Measurements from ENCODE around the gene ACTN1.

Gene ACTN1

GRCh38 chr14:68884031-68885030 is 94.8 kb downstream of the ACTN1 start:
- no peak for DNase-seq

- no peak for DNase-seq
These were observed 96.9 kb downstream of the ACTN1 start for GRCh38 chr14:68882235-68882634.

GRCh38 chr14:68881396-68881795 is 97.7 kb downstream of the ACTN1 start:
- DNase-seq, result no peak

GRCh38 chr14:68880581-68881105 is 98.5 kb downstream of the ACTN1 start:
- no peak for DNase-seq

- no peak for DNase-seq
These were observed 99.1 kb downstream of the ACTN1 start for GRCh38 chr14:68879841-68880575.

GRCh38 chr14:68879321-68879781 is 99.8 kb downstream of the ACTN1 start:
- DNase-seq, result no peak

GRCh38 chr14:68878908-68879307 is 100.2 kb downstream of the ACTN1 start:
- DNase-seq, result no peak

GRCh38 chr14:68877993-68878575 is 101.0 kb downstream of the ACTN1 start:
- no peak for DNase-seq

GRCh38 chr14:68876976-68877375 is 102.1 kb downstream of the ACTN1 start:
- no peak for DNase-seq

GRCh38 chr14:68874746-68875155 is 104.4 kb downstream of the ACTN1 start:
- DNase-seq, result no peak

- peak in 2 of 3 experiments; percentile 78 to 94 for DNase-seq
These were observed 105.7 kb downstream of the ACTN1 start for GRCh38 chr14:68873376-68873775.

GRCh38 chr14:68871392-68871791 is 107.7 kb downstream of the ACTN1 start:
- DNase-seq, result no peak

GRCh38 chr14:68866991-68867533 is 112.0 kb downstream of the ACTN1 start:
- no peak for DNase-seq

GRCh38 chr14:68865542-68865941 is 113.6 kb downstream of the ACTN1 start:
- no peak for DNase-seq

GRCh38 chr14:68864361-68864750 is 114.7 kb downstream of the ACTN1 start:
- no peak for DNase-seq

- no peak for DNase-seq
These were observed 115.3 kb downstream of the ACTN1 start for GRCh38 chr14:68863610-68864360.

GRCh38 chr14:68862954-68863594 is 116.0 kb downstream of the ACTN1 start:
- peak; percentile 71 to 87 (median 71) for DNase-seq

GRCh38 chr14:68860771-68861170 is 118.3 kb downstream of the ACTN1 start:
- no peak for DNase-seq

GRCh38 chr14:68857516-68858070 is 121.5 kb downstream of the ACTN1 start:
- no peak for DNase-seq

- no peak for DNase-seq
These were observed 122.5 kb downstream of the ACTN1 start for GRCh38 chr14:68856572-68856971.

- no peak for DNase-seq
These were observed 124.7 kb downstream of the ACTN1 start for GRCh38 chr14:68854421-68854820.
